Mucosa of gallbladder (tissue), 1 donor: ENCODE measurements around the gene ZNF512. TPM values are rescaled to one million over a fixed set of nuclear protein-coding genes. Genes with fewer than 3 reads are reported as not detected.
"Not testable (repeated sequence)": the region's sequence is repeated elsewhere in the genome, so short reads cannot be mapped to it uniquely, and the experiment has no call there.

ENCODE experiments used
- DNase-seq: peaks from one replicate; pipeline ENCODE4 v3.0.0-alpha.2; 2020; ENCODE audit warnings: low spot score
- total RNA-seq: library from RNA; stranded (reverse); gene quantifications from one replicate; pipeline ENCODE4 v1.2.1, GENCODE V29; 2021
- donor health status: DM: no; HTN: no; CAD: no.

ZNF512 gene
- total RNA-seq, 1 donor from 2014 or later = 32.6 TPM

DNA sequence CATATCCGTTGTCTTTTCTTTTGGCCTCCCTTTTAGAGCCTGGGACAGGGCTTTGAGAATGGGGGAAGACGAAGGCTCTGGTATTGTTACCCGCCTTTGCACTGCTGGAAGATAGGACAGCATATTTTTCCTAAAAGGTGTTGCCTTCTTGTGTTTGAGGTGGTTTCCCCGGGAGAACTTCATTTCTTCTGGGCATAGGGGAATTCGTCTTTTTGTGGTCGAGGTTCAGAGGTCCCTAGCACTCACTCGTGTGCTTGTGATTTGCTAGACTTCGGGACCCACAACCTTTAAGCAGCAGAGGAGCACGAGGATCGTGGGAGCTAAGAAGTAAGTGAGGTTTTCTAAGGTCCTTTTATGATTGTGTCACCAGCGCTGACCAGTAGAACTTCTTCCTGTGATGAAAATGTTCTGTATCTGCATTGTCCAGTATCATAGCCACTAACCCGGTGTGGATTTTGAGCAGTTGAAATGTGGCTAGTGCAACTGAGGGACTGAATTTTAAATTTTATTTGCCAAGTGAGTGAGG is 611 bp downstream of the ZNF512 start:
- no peak for DNase-seq

DNA sequence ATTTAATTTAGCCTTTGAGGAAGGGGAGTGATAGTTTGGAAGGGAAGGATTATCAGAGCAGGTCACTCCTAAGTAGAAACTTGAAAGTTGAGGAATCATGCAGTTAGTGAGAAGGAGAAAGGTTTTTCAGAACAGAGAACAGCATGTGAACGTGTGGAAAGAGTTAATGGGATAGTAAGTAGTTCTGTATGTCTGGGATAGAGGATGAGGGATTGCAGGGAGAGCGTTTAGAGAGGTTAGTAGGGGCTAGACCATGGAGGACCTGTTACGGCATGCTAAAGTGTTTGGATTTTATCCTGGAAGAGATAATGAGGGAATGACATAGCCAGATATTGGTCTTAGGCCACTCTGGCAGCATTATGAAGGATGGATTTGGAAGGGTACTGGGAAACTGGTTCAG is 1.8 kb downstream of the ZNF512 start:
- no peak for DNase-seq

DNA sequence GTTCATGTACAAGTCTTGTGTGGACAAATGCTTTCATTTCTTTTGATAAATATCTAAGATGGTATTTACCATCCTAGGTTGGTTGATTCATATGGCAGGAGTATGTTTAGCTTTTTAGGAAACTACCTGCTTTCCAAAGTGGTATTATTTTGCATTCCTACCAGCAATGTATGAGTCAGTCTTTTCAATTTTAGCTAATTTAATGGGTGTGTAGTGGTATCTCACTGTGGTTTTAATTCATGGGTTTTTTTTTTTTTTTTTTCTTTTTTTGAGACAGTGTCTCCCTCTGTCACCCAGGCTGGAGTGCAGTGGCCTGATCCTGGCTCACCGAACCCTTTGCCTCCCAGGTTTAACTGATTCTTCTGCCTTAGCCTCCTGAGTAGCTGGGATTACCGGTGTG is 4.2 kb downstream of the ZNF512 start:
- no peak for DNase-seq

DNA sequence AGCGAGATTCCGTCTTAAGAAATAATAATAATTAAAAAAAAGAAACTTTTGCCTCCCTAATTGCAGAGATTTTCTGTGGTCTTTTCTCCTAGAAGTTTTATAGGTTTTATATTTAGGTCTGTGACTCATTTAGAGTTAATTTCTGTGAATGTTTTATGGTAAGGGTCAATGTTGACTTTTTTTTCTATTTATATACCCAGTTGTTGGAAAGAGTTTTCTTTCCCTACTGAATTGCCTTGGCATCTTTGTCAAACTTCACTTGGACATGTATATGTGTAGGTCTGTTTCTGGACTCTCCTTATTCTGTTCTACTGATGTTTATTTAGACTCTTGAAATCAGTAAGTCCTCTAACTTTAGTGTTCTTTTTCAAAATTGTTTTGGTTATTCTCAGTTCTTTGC is 5.5 kb downstream of the ZNF512 start:
- DNase-seq = no peak

DNA sequence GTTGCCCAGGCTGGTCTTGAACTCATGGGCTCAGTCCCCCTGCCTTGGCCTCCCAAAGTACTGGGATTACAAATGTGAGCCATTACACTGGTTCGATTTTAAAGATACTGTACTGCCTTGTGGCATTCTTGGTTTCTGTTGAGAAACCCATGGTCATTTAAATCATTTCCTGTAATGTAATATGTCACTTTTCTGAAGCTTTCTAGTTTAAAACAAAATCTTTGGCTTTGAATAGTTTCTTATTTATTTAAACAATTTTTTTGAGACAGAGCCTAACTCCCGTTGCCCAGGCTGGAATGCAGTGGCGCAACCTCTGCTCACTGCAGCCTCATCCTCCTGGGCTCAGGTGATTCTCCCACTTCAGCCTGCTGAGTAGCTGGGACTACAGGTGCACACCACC is 8.9 kb downstream of the ZNF512 start:
- DNase-seq = no peak

DNA sequence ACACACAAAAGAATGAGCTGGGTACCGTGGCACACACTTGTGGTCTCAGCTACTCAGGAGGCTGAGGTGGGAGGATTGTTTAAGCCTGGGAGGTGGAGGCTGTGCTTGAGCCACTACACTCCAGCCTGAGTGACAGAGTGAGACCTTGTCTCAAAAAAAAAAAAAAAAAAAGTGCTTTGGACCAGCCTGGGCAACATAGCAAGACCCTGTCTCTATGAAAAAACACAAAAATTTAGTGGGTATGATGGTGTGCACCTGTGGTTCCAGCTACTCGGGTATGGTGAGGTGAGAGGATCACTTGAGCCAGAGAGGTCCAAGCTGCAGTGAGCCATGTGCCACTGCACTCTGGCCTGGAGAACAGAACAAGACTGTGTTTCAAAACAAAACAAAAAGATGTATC is 10.4 kb downstream of the ZNF512 start:
- DNase-seq = no peak

DNA sequence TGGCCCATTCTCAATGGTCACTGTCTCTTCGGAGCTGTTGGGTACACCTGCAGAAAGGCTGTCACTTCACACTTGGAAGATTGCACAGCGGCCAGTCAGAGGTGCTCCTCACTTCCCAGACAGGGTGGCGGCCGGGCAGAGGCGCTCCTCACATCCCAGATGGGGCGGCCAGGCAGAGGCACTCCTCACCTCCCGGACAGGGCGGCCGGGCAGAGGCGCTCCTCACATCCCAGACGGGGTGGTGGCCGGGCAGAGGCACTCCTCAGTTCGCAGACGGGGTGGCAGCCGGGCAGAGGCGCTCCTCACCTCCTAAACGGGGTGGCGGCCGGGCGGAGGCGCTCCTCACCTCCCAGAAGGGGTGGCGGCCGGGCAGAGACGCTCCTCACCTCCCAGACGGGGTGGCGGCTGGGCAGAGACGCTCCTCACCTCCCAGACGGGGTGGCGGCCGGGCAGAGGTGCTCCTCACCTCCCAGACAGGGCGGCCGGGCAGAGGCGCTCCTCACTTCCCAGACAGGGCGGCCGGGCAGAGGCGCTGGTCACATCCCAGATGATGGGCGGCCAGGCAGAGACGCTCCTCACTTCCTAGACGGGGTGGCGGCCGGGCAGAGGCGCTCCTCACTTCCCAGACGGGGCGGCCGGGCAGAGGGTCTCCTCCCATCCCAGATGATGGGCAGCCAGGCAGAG is 11.3 kb downstream of the ZNF512 start:
- DNase-seq = not testable (repeated sequence)

DNA sequence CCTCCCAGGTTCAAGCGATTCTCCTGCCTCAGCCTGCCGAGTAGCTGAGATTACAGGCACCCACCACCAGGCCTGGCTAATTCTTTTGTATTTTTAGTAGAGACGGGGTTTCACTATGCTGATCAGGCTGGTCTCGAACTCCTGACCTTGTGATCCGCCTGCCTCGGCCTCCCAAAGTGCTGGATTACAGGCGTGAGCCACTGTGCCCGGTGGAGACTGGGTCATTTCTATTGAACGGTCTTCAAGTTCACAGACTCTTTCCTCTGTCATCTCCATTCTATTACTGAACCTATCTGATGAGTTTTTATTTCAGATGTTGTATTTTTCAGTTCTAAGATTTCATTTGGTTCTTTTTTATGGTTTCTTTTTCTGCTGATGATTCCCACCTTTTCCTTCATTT is 12.6 kb downstream of the ZNF512 start:
- DNase-seq = not testable (repeated sequence)

DNA sequence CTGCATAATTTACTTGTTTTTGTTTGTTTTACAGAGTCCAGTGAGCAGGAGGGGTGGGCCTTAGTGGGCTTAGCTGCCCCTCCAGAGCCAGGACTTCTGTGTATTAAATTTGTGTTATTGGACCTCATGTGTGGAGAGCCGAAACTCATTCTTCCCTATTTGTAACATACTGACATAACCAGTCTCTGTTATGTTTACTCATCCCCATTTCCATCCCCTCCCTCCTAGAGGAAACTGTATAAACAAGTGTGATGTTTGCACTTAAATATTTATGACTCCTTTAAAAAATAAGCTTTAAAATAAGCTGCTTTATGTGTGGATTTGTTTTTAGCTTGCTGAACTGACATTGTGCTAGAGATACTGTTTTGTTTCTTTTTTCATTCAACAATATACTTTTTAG is 13.8 kb downstream of the ZNF512 start:
- no peak for DNase-seq

DNA sequence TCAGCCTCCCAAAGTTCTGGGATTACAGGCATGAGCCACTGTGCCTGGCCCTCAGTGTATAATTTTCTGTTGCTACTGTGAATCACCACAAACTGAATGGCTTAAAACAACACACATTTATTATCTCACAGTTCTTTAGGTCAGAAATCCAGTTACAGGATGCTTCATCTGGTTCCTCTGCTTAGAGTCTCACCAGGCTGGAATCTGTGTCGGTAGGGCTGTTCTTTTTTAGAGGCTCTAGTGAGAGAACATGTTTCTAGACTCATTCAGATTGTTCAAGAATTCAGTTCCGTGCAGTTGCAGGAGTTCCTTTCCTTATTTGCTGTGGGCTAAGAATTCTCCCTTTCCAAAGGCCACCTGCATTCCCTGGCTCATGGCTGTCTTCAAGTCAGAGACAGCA is 23.8 kb downstream of the ZNF512 start:
- no peak for DNase-seq

DNA sequence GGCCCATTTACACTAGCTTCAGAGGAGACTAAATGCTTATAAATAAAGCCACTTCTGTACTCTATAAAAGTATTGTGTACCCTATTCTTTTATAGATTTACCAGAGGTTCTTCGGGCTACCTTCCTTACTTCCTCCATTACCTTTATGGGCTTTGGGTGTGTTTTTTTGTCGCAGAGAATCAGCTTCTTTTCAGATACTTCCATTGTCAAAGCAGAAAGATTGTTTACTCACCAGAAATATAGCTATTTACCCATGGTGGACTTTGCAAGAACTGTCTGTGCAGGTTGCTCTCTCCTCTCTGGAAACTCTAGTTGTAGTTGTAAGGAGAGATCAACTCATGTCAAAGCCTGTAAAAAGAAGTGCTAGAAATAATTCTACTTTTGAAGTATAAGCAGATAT is 31.1 kb downstream of the ZNF512 start:
- no peak for DNase-seq

DNA sequence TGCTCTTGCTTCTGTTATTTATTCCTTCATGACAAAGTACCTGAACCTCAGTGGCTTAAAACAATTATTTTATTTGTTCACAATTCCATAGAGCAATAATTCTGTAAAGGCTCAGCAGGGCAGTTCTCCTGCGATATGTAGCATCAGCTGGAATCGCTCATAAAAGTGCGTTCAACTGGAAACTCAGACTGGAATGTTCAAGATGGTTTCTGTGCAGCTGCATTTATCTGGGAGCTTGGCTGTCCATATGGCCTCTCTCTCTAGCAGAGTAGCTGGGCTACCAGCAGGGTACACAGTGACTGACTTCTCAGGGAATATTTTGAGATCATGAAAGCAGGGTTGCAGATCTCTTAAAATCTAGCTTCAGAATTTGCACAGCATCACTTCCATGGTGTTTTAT is 32.5 kb downstream of the ZNF512 start:
- DNase-seq = no peak

DNA sequence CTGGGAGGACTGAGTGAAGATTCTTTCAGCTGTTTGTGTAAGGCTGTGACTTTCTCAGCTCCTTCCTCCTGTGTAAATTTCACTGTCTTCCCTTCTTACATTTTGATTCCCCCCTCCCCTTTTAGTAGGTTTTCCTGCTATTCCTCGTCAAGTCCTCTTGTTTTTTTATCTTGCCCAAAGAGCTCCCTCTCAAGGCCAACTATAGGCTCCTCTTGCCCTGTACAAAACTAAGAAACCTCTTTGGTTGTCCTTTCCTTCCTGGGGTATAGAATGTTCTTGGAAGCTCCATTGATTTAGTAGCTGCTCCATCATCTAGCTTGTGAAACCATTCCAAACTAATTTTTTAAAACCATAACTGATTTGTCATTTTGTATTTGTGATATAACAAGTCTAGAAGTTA is 38.7 kb downstream of the ZNF512 start:
- DNase-seq = no peak

DNA sequence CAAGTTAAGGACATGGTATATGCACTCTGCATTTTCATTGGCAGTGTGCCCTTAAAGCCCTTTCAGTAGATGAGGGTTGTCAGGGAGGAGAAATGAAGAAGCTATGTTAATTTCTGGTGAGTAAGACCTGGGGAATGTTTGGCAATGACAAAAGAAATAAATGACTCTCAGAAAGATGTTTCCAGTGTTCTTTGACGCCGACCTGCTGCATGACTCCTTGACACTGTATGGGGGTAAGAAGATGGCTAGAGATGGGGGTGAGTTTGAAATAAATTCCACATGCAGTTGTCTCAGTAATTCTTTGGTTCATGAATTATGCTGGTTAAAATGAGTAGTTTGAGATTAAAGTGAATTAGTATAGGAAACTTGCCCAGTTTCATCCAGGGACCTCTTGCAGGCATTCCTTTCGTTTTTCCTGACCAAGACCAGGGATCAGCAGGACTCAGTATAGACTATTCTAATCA is 40.1 kb downstream of the ZNF512 start:
- DNase-seq = no peak

DNA sequence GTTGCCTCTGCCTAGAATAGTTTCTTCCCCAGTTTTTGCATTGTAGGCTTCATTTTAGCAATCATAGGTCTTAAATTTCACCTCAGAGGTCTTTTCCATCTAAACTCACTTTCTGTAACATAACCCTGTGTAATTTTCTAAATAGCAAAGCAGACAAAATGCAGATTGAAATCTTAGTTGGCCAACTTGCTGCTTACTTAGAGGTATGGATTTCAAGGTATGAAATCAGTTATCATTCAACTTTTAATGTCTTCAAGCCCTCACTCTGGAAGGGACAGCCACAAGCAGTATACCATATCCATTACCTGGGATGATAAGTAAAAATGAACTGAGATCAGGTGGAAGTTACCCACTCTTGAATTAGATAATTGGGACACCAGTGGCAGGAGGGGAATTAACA is 42.1 kb downstream of the ZNF512 start:
- DNase-seq = no peak

DNA sequence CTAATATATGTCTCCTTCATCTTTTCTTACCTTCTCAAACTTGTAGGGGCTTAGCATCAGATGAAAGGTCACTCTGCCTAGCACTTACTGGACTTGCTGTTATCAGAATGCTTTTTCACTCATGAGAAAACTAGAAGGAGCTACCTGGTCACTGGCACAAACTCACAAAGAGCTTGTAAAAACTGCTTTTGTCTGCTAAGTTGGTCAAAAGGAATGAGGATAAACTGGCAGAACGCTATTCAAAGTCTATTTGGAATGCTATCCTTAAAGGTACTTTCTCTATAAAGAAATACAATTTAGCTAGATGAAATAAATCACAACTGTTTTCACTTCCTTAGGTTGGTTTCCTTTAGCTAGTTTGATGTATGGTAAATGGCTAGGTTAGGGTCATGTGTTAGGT is 43.5 kb downstream of the ZNF512 start:
- not testable (repeated sequence) for DNase-seq

DNA sequence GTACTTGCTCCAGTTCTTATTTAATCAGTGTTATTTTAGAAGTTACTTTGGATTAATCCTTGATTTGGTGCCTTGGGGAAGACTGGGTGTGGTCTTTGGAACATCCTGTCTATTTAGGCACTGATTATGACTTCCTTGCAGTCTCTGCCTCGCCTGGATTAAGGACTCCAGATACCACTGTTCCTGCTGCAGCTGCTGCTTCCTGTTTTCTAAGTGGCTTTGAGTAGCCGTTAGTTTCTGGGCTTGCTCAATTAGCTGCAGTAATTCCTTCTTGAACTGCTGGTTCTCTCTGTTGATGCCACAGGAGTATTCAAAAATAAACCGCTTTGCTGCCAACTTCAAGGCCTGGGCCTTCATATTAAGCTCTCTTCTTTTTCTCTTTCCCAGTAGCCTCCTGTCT is 44.1 kb downstream of the ZNF512 start:
- DNase-seq = not testable (repeated sequence)

DNA sequence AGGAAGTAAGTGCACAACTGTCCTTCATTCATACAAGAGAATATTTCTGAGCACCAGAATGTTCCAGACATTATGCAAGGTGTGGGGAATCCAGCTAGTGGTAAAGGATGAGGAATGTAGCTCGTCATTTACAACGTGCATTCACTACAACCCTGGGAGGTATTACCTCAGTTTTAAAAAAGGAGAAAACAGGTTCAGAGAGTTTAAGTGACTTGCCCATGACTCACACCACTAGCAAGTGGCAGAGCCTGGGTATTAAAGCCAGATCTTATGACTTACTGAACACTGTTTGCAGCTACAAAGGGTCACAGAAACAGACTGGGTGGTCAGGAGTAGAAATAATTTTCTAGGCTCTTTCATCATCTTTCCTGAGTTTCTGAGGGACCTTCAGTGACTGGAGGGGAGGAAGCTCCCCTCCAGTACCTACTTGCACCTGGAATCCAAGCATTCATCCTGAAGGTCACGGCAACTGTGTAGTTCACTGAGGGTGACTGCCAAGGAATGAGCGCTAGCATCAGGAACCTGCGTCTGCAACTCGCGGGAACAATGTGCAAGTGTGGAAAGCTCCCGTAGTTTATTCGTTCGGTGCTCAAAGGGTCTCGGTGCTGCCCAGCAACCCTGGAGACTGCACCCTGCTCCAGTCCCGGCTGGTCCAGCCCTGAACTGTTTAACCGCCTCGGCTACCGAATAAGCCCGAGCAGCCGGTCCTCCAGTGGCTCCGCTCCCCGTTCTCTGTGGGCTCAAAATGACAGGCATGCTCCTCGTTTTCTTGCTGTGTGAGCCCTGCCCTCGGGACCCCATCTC is 45.3 kb downstream of the ZNF512 start:
- DNase-seq = no peak

DNA sequence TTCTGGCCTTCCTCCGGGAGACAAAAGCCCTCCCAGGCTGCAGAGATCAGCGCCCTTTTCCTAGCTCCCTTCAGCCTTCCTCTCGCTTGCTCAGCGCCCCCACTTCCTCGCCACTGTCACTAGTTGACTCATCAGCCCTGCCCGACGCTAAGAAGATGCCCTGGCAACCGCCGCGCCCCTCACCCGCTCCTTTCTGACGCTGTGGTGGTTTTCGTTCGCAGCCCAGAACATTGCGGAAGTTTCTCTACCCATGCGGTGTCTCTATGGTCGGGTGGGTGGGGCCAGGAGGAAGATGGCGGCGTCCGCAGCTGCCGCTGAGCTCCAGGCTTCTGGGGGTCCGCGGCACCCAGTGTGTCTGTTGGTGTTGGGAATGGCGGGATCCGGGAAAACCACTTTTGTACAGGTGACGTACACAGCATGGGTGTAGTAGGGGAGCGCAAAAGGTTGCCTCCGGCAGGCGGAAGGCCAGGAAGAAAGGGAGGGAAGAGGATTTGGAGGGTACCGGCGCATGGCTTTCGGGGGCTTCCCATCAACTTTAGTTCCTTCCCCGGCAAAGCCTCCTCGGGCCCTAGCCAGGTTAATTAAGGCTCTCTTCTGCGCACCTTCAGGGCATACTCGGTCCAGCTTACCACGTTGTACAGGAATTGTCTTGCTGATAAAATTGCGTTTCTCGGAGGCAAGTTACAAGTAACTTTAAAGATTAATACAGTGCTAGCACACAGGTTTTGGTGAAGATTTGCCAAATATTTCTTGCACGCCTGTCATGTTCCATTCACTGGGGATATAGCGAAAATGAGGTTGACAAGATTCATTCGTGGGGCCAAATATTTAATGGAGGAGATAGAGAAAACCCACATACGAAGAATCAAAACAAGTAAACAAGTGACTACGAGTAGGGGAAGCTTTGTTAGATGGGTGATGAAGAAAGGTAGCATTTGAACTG is 46.2 kb downstream of the ZNF512 start, which contains the start of the genes CCDC121 and GPN1:
Gene CCDC121, minus strand, starts transcription at position 246 of the 943 bp plus-strand sequence. CDS start 1,213 bp downstream, outside the sequence.
Gene GPN1, plus strand, starts transcription at position 284 of the 943 bp plus-strand sequence. Its CDS starts 9 bp downstream, at position 293.
- peak; percentile 90 for DNase-seq

DNA sequence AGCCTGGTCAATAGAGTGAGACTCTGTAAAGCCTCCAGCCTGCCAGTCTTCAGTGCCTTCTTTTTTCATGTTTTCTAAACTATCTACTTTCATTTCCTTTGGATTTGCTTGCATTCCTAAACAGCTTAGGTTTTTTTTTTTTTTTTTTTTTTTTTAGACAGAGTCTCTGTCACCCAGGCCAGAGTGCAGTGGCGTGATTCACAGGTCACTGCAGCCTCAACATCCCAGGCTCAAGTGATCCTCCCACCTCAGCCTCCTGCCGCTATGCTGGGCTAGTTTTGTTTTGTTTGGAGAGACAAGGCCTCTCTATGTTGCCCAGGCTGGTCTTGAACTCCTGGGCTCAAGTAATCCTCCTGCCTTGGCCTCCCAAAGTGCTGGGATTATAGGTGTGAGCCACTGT is 47.4 kb downstream of the ZNF512 start:
- DNase-seq = not testable (repeated sequence)

DNA sequence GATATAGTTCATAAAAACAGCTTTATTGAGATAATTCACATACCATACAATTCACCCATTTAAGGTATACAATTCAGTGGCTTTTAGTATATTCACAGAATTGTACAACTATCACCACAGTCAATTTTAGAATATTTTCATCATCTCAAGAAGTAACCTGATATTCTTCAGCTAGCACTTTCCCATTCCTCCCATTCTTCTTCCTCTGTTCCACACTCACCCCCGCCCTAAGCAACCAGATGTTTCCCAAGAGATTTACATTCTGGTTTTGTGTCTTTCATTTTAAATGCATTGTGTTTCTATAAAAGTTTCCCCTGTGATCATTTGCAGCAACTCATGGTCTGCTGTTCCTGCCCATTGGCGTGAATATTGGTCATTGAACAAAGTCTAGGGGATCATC is 51.4 kb downstream of the ZNF512 start:
- DNase-seq = no peak

DNA sequence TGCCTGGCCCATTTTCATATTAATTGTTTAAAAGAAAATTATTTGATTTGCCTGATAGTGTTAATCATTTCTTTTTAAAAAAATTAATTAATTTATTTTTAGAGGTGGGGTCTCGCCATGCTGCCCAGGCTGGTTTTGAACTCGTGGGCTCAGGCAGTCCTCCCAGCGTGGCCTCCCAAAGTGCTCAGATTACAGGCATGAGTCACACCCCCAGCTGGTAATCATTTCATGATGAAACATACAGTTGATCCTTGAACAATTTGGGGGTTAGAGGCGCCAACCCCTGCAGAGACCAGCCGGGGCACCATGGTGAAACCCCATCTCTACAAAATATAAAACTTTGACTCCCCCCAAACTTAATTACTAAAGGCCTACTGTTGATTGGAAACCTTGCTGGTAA is 53.9 kb downstream of the ZNF512 start:
- no peak for DNase-seq
